GM12892 (cell line): Measurements from ENCODE around the gene TBC1D4.
"Not testable (repeated sequence)": the region's sequence is repeated elsewhere in the genome, so short reads cannot be mapped to it uniquely, and the experiment has no call there.

ENCODE experiments used
- DNase-seq: peaks from one replicate; pipeline ENCODE4 v3.0.0; 2011; ENCODE audit not compliant: insufficient read length
- FAIRE-seq: peaks from 2 replicates; lab custom pipeline; 2011; peaks lifted over from hg19 to GRCh38; lab: Jason Lieb, UNC
- POLR2A ChIP-seq: IDR thresholded peaks from 2 replicates; pipeline ENCODE4 v1.6.1; 2011; ENCODE audit warnings: low read depth, low read length, control low read depth
- POLR2AphosphoS5 ChIP-seq: IDR thresholded peaks from 2 replicates; pipeline ENCODE4 v1.6.1; 2011; ENCODE audit warnings: low read depth, low read length, control low read depth
- TAF1 ChIP-seq: IDR thresholded peaks from 2 replicates; pipeline ENCODE4 v1.6.1; 2011; ENCODE audit warnings: low read depth, mild to moderate bottlenecking, control low read depth, low read length, borderline replicate concordance

TBC1D4 gene

GRCh38 chr13:75296641-75297040 lies 185.3 kb downstream of the TBC1D4 start:
- FAIRE-seq (no peak), DNase-seq (no peak)
- TF ChIP-seq POLR2A = no peak
- no peak for TF ChIP-seq POLR2AphosphoS5
- TF ChIP-seq TAF1 = no peak

- FAIRE-seq (no peak), DNase-seq (no peak)
Observed at GRCh38 chr13:75295201-75295600, 186.8 kb downstream of the TBC1D4 start.

GRCh38 chr13:75294110-75294509 lies 187.9 kb downstream of the TBC1D4 start:
- no peak for DNase-seq
- TF ChIP-seq POLR2A = no peak
- no peak for FAIRE-seq

More at GRCh38 chr13:75295201-75295600, 186.8 kb downstream of the TBC1D4 start:
- no peak for TF ChIP-seq POLR2AphosphoS5
- TF ChIP-seq TAF1 = no peak
- TF ChIP-seq POLR2A = no peak

- peak; percentile 73 for FAIRE-seq
- DNase-seq = no peak
- TF ChIP-seq POLR2A = no peak
- no peak for TF ChIP-seq POLR2AphosphoS5
- no peak for TF ChIP-seq TAF1
Observed at GRCh38 chr13:75285310-75285709, 196.7 kb downstream of the TBC1D4 start.

- DNase-seq (no peak), FAIRE-seq (no peak)
- no peak for TF ChIP-seq POLR2A
- TF ChIP-seq POLR2AphosphoS5 = no peak
- no peak for TF ChIP-seq TAF1
Observed at GRCh38 chr13:75279834-75280369, 202.1 kb downstream of the TBC1D4 start.

GRCh38 chr13:75273695-75274094 lies 208.3 kb downstream of the TBC1D4 start:
- FAIRE-seq, DNase-seq: not testable (repeated sequence)

DNA sequence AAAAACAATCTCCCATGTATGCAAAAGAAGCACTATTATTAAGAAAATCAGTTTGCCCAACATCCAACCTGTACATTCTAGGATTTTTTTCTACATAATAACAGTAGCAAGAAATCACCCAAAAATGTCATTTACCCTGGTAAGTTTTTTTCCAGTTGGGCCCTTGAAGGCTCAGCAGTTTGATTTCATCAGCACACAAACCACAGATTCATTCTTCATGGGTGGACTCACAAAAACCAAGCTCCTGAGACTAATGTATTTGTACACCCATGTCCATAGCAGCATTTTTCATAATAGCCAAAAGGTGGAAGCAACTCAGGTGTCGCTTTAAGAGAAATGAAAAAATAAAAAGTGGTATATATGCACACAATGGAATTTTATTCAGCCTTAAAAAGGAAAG lies 210.1 kb downstream of the TBC1D4 start:
- no peak for FAIRE-seq

GRCh38 chr13:75268481-75268880 lies 213.5 kb downstream of the TBC1D4 start:
- not testable (repeated sequence) for FAIRE-seq, DNase-seq

More for the DNA sequence above, 210.1 kb downstream of the TBC1D4 start:
- TF ChIP-seq TAF1 (no peak), POLR2A (no peak), POLR2AphosphoS5 (no peak)
- DNase-seq = no peak

- TF ChIP-seq TAF1 (no peak), POLR2A (no peak), POLR2AphosphoS5 (no peak)
- FAIRE-seq = peak; percentile 90
- DNase-seq = no peak
Observed at GRCh38 chr13:75264611-75265010, 217.4 kb downstream of the TBC1D4 start.

GRCh38 chr13:75263741-75264407 lies 218.1 kb downstream of the TBC1D4 start:
- TF ChIP-seq TAF1 (no peak), POLR2A (no peak), POLR2AphosphoS5 (no peak)
- FAIRE-seq = peak; percentile 65
- no peak for DNase-seq

GRCh38 chr13:75258159-75258782 lies 223.7 kb downstream of the TBC1D4 start:
- FAIRE-seq (no peak), DNase-seq (no peak)
- TF ChIP-seq POLR2AphosphoS5 = no peak
- no peak for TF ChIP-seq TAF1
- no peak for TF ChIP-seq POLR2A

DNA sequence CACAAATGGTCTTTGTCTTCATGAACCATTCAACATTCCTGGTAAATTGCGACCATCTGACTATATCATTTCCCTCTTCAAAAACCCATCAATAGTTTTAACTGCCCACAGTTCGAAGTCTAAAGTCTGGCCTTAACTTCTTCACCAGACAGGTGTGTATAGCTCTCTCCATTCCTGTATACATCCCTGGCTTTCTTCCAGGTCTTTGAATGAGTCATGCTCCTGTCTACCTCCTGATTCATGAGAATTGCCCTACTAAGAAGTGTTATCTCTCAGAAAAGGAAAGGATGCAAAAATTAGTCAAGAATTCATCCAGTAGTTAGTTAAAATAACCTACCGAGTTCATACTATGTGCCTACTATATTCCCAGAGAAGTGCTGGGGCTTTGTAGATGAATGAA lies 225.0 kb downstream of the TBC1D4 start:
- DNase-seq (no peak), FAIRE-seq (no peak)
- TF ChIP-seq POLR2A (no peak), TAF1 (no peak), POLR2AphosphoS5 (no peak)

- no peak for FAIRE-seq
- TF ChIP-seq TAF1 (no peak), POLR2AphosphoS5 (no peak), POLR2A (no peak)
- no peak for DNase-seq
Observed at GRCh38 chr13:75255653-75256052, 226.3 kb downstream of the TBC1D4 start.

- DNase-seq (no peak), FAIRE-seq (no peak)
- TF ChIP-seq POLR2A (no peak), POLR2AphosphoS5 (no peak), TAF1 (no peak)
Observed at GRCh38 chr13:75255147-75255546, 226.8 kb downstream of the TBC1D4 start.
